NT2/D1 (cell line): ENCODE results near the gene TSPAN16.

Experiments used
- SUZ12 ChIP-seq: IDR thresholded peaks from 2 replicates; pipeline ENCODE4 v1.6.1; 2011; ENCODE audit not compliant: insufficient read length, insufficient read depth; ENCODE audit errors: extremely low read depth
- YY1 ChIP-seq: IDR thresholded peaks from 2 replicates; pipeline ENCODE4 v1.6.1; 2011; ENCODE audit not compliant: insufficient read length, insufficient read depth
- ZNF274 ChIP-seq: IDR thresholded peaks from 2 replicates; pipeline ENCODE4 v1.6.1; 2011; ENCODE audit warnings: mild to moderate bottlenecking, low read depth, low read length

DNA sequence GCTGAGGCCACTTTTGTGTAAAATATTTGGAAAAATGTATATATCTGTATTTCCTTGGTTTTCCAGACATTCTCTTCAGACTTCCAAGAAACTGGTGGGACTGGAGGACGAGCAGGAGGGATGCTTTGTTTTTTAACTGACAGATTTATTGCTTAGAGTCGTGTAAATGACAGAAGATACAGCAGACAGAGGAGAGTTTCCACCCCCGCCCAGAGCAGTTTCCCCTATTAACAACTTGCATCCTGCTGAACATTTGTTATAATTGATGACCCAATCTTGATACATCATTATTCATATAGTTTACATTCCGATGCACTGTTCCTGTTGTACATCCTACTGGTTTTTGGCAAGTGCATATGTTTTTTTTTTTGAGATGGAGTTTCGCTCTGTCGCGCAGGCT is 26.6 kb upstream of the TSPAN16 start:
- TF ChIP-seq YY1 (no peak), ZNF274 (no peak), SUZ12 (no peak)
